Skeletal muscle cell (primary cell): Measurements from ENCODE around the gene ACSF2.

Experiments
- DNase-seq: peaks from one replicate; pipeline ENCODE4 v3.0.0-alpha.2; 2010; ENCODE audit warnings: low read depth
- H3K4me3 ChIP-seq: 2 replicates; pipeline ENCODE4 v1.5.1; 2011; ENCODE audit warnings: low read depth, mild to moderate bottlenecking, control low read depth, low read length, moderate library complexity

ACSF2 gene

GRCh38 chr17:50511058-50511457 lies 85.0 kb downstream of the ACSF2 start:
- no peak overlapping the region for H3K4me3 ChIP-seq
- no peak for DNase-seq

GRCh38 chr17:50513495-50513894 lies 87.5 kb downstream of the ACSF2 start:
- DNase-seq: no peak
- H3K4me3 ChIP-seq: no peak overlapping the region

- no peak overlapping the region for H3K4me3 ChIP-seq
- DNase-seq: no peak
These were observed 88.4 kb downstream of the ACSF2 start for GRCh38 chr17:50514388-50514787.

GRCh38 chr17:50514936-50515702 lies 89.1 kb downstream of the ACSF2 start:
- peak; percentile 79 for DNase-seq
- no peak overlapping the region for H3K4me3 ChIP-seq

- no peak overlapping the region for H3K4me3 ChIP-seq
- DNase-seq: no peak
These were observed 91.0 kb downstream of the ACSF2 start for GRCh38 chr17:50517011-50517410.

- H3K4me3 ChIP-seq: no peak overlapping the region
- no peak for DNase-seq
These were observed 91.7 kb downstream of the ACSF2 start for GRCh38 chr17:50517504-50518383.

- DNase-seq: no peak
- no peak overlapping the region for H3K4me3 ChIP-seq
These were observed 92.5 kb downstream of the ACSF2 start for GRCh38 chr17:50518384-50519023.

GRCh38 chr17:50519141-50519834 lies 93.3 kb downstream of the ACSF2 start:
- no peak for DNase-seq

GRCh38 chr17:50520483-50520882 lies 94.5 kb downstream of the ACSF2 start:
- no peak overlapping the region for H3K4me3 ChIP-seq
- DNase-seq: no peak

More at GRCh38 chr17:50519141-50519834, 93.3 kb downstream of the ACSF2 start:
- H3K4me3 ChIP-seq: no peak overlapping the region

GRCh38 chr17:50521514-50521913 lies 95.5 kb downstream of the ACSF2 start:
- DNase-seq: no peak
- H3K4me3 ChIP-seq: no peak overlapping the region

- DNase-seq: no peak
- no peak overlapping the region for H3K4me3 ChIP-seq
These were observed 96.7 kb downstream of the ACSF2 start for GRCh38 chr17:50522766-50523165.

GRCh38 chr17:50523208-50523607 lies 97.2 kb downstream of the ACSF2 start:
- DNase-seq: no peak
- H3K4me3 ChIP-seq: no peak overlapping the region
